Neural progenitor cell (in vitro differentiated cells): Measurements from ENCODE around the gene PLEKHA1. TPM values are rescaled to one million over a fixed set of nuclear protein-coding genes. Genes with fewer than 3 reads are reported as not detected.

ENCODE experiments used
- DNase-seq: peaks from one replicate; pipeline ENCODE4 v3.0.0-alpha.2; 2016; ENCODE audit warnings: low spot score
- H2AFZ ChIP-seq: fragments of 200-600 bp; sonication (generic); replicated peaks from 2 replicates; pipeline ENCODE4 v1.6.1; 2016; ENCODE audit warnings: antibody characterized with exemption
- H3F3A ChIP-seq: fragments of 200-600 bp; sonication (generic); 2 replicates; pipeline ENCODE4 v1.6.1; 2016; ENCODE audit warnings: antibody characterized with exemption, low read depth
- H3K27ac ChIP-seq: fragments of 200-600 bp; sonication (generic); 2 replicates; pipeline ENCODE4 v1.5.1; 2016; ENCODE audit warnings: mild to moderate bottlenecking
- H3K27me3 ChIP-seq: fragments of 200-600 bp; sonication (generic); 2 replicates; pipeline ENCODE4 v1.6.1; 2016; ENCODE audit warnings: mild to moderate bottlenecking, moderate library complexity
- H3K36me3 ChIP-seq: fragments of 200-600 bp; sonication (generic); 2 replicates; pipeline ENCODE4 v1.5.1; 2016
- H3K4me1 ChIP-seq: fragments of 200-600 bp; sonication (generic); 2 replicates; pipeline ENCODE4 v1.6.1; 2016; ENCODE audit warnings: mixed run types
- H3K4me2 ChIP-seq: fragments of 200-600 bp; sonication (generic); 2 replicates; pipeline ENCODE4 v1.6.1; 2016
- H3K4me3 ChIP-seq: fragments of 200-600 bp; sonication (generic); 2 replicates; pipeline ENCODE4 v1.5.1; 2016
- H3K79me2 ChIP-seq: fragments of 200-600 bp; sonication (generic); 2 replicates; pipeline ENCODE4 v1.6.1; 2016; ENCODE audit warnings: low read depth
- H3K9ac ChIP-seq: fragments of 200-600 bp; sonication (generic); 2 replicates; pipeline ENCODE4 v1.6.1; 2016
- H3K9me3 ChIP-seq: fragments of 200-600 bp; sonication (generic); 2 replicates; pipeline ENCODE4 v1.5.1; 2016; ENCODE audit warnings: low read depth
- H4K20me1 ChIP-seq: fragments of 200-600 bp; sonication (generic); 2 replicates; pipeline ENCODE4 v1.6.1; 2016; ENCODE audit warnings: low read depth
- H3K27ac Mint-ChIP-seq: 3 replicates; pipeline ENCODE4 v1.8.0; 2021; ENCODE audit warnings: mixed read lengths
- H3K27me3 Mint-ChIP-seq: 2 replicates; pipeline ENCODE4 v1.8.0; 2022; ENCODE audit warnings: low read depth, mild to moderate bottlenecking, inconsistent platforms, moderate library complexity, mixed read lengths; ENCODE audit not compliant: insufficient read depth
- H3K36me3 Mint-ChIP-seq: 3 replicates; pipeline ENCODE4 v1.8.0; 2021; ENCODE audit warnings: mixed read lengths
- H3K4me1 Mint-ChIP-seq: 3 replicates; pipeline ENCODE4 v1.8.0; 2021; ENCODE audit warnings: mixed read lengths
- H3K4me3 Mint-ChIP-seq: 3 replicates; pipeline ENCODE4 v1.8.0; 2021; ENCODE audit warnings: mild to moderate bottlenecking, moderate library complexity, mixed read lengths
- H3K9me3 Mint-ChIP-seq: 3 replicates; pipeline ENCODE4 v1.8.0; 2020; ENCODE audit warnings: mixed read lengths
- CTCF ChIP-seq: fragments of 200-600 bp; sonication (generic); IDR thresholded peaks from 2 replicates; pipeline ENCODE4 v1.5.1; 2017; ENCODE audit warnings: antibody characterized with exemption, mild to moderate bottlenecking
- EZH2 ChIP-seq: fragments of 200-600 bp; sonication (generic); IDR thresholded peaks from 2 replicates; pipeline ENCODE4 v1.6.1; 2017; ENCODE audit warnings: antibody characterized with exemption, mild to moderate bottlenecking, moderate library complexity
- EZH2phosphoT487 ChIP-seq: fragments of 200-600 bp; sonication (generic); IDR thresholded peaks from 2 replicates; pipeline ENCODE4 v1.6.1; 2017; ENCODE audit warnings: antibody characterized with exemption
- total RNA-seq: library from RNA; depleted of rRNA; stranded (reverse); fragments of >200 nt; gene quantifications from 2 replicates; pipeline ENCODE4 v1.2.3, GENCODE V29; 2015; ENCODE audit warnings: low replicate concordance

PLEKHA1 gene
- total RNA-seq, 1 donor from 2014 or later, result 79.1 TPM

DNA sequence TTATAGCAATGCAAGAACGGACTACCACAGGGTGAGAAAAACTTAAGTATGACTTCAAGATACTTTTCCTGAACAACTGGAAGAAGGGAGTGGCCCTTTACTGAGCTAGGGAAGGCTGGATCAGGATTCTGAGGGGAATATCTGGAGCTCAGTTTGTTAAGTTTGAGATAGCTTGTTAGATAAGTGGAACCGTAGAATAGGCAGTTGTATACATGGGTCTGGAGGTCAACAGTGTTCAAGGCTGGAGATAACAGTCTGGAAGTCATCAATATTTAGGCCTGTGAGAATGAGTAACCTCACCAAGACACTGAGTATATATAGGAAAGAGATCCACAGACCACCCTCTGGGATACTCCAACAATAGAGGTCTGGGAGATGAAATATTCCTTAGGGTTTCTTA is 7.2 kb downstream of the PLEKHA1 start:
- no peak for DNase-seq
- Mint-ChIP-seq H3K36me3 (peaks cover 12% of the 10 kb centered on the region), H3K27ac (no peak overlapping the region), H3K4me1 (peaks cover under 1% of the 10 kb centered on the region), H3K4me3 (no peak overlapping the region), H3K9me3 (peaks cover 9% of the 10 kb centered on the region), H3K27me3 (no peaks in the 10 kb centered on the region)
- no peak overlapping the region for H3K4me2 ChIP-seq
- no peaks in the 10 kb centered on the region for H4K20me1 ChIP-seq
- no peak overlapping the region for H2AFZ ChIP-seq
- no peak for TF ChIP-seq EZH2
- no peak for TF ChIP-seq EZH2phosphoT487
- no peak for TF ChIP-seq CTCF
- no peaks in the 10 kb centered on the region for H3K36me3 ChIP-seq
- H3K27me3 ChIP-seq, result no peaks in the 10 kb centered on the region
- H3F3A ChIP-seq, result no peaks in the 10 kb centered on the region
- no peaks in the 10 kb centered on the region for H3K9me3 ChIP-seq
- no peak overlapping the region for H3K9ac ChIP-seq
- peaks cover 97% of the 10 kb centered on the region for H3K79me2 ChIP-seq
- H3K4me3 ChIP-seq, result no peak overlapping the region
- peaks cover 6% of the 10 kb centered on the region for H3K4me1 ChIP-seq
- no peak overlapping the region for H3K27ac ChIP-seq

DNA sequence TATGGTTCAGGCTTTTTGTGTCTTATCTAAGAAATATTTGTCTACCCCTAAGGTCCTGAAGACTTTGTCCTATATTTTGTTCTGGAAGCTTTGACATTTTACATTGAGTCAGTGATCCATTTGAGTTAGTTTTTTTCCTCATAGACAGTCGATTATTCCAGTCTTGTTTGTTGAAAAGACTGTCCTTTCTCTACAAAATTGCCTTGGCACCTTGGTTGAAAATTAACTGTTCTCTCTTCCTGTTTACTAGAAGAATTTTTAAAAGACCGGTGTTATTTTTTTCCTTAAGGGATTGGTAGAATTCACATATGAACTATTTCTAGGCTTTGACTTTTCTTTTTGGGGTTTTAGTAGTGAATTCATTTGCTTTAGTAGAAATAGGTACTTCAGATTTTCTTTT is 12.0 kb downstream of the PLEKHA1 start:
- H3K4me3 Mint-ChIP-seq, result no peak overlapping the region
- peaks cover 16% of the 10 kb centered on the region for H3K9me3 Mint-ChIP-seq
- H3K27ac Mint-ChIP-seq, result no peak overlapping the region
- H3K4me3 ChIP-seq, result no peak overlapping the region
- H3K9me3 ChIP-seq, result no peaks in the 10 kb centered on the region
- peaks cover 13% of the 10 kb centered on the region for H3K36me3 Mint-ChIP-seq
- H3F3A ChIP-seq, result no peaks in the 10 kb centered on the region
- peaks cover 91% of the 10 kb centered on the region for H3K79me2 ChIP-seq
- H2AFZ ChIP-seq, result no peak overlapping the region
- no peaks in the 10 kb centered on the region for H3K36me3 ChIP-seq
- no peak overlapping the region for H3K27ac ChIP-seq
- H3K27me3 ChIP-seq, result no peaks in the 10 kb centered on the region
- H3K27me3 Mint-ChIP-seq, result no peaks in the 10 kb centered on the region
- DNase-seq, result no peak
- H4K20me1 ChIP-seq, result no peaks in the 10 kb centered on the region
- TF ChIP-seq EZH2phosphoT487 (no peak), EZH2 (no peak), CTCF (no peak)
- no peak overlapping the region for H3K9ac ChIP-seq
- no peak overlapping the region for H3K4me2 ChIP-seq
- H3K4me1 Mint-ChIP-seq, result no peaks in the 10 kb centered on the region
- H3K4me1 ChIP-seq, result no peaks in the 10 kb centered on the region

DNA sequence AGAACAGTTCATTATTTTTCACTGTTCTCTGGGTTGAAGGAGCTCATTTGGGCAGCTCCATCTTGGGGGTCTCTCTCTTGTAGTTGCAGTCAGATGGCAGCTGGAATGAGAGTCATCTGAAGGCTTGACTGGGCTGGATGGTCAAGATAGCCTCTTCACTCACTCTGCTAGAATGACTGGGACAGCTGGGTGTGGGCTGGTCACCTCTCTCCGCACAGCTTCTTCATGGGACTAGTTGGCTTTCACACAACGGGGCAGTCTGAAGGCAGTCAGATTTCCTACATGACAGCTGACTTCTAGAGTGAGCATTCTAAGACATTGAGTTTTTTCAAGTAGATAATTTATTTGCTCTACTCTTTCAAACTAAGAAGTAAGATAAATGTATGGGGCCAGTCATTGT is 13.1 kb downstream of the PLEKHA1 start:
- Histone ChIP-seq H3K9me3 (no peaks in the 10 kb centered on the region), H3K79me2 (peaks cover 92% of the 10 kb centered on the region), H3K36me3 (no peaks in the 10 kb centered on the region), H3K4me1 (peaks cover 4% of the 10 kb centered on the region), H4K20me1 (no peaks in the 10 kb centered on the region), H2AFZ (no peak overlapping the region), H3K27me3 (no peaks in the 10 kb centered on the region), H3K4me2 (no peak overlapping the region), H3F3A (no peaks in the 10 kb centered on the region), H3K9ac (no peak overlapping the region), H3K4me3 (no peak overlapping the region), H3K27ac (no peak overlapping the region)
- Mint-ChIP-seq H3K4me1 (no peaks in the 10 kb centered on the region), H3K27me3 (no peaks in the 10 kb centered on the region), H3K36me3 (peaks cover 13% of the 10 kb centered on the region), H3K4me3 (no peak overlapping the region), H3K9me3 (peaks cover 15% of the 10 kb centered on the region), H3K27ac (no peak overlapping the region)
- no peak for DNase-seq
- no peak for TF ChIP-seq CTCF
- no peak for TF ChIP-seq EZH2phosphoT487
- TF ChIP-seq EZH2, result no peak
